ENCODE data around the gene RUVBL1. TPM values are rescaled to one million over a fixed set of nuclear protein-coding genes. Genes with fewer than 3 reads are reported as not detected.

The RUVBL1 gene
- total and polyA plus RNA-seq, 7 donors = 12.0 to 40.6 (median 17.1) TPM

DNA sequence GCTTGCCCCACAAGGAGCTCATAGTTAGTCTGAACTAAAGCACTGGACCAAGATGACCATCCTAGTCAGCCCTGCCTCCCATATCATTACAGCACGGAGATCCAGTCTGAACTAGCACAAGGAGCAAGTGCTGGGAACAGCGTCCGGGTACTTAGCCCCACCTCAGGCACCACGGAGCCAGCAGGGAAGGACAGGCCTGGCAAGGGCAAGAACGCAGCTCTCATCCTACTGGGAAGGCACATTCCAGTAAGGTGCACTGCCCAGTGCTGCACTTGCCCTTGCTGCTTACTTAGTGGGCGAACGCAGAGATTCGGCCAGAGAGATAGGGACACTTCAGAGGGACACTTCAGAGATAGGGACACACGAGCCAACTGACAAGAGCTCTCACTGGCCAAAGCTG is 43.8 kb downstream of the RUVBL1 start:
- intact Hi-C loops (cut with DNase I) = loop anchor here (5.0 kb wide), 3 partner anchors 42 to 527 kb away; partner anchors contain the start of gene RUVBL1
- H3K9me3 ChIP-seq = no peaks in the 10 kb centered on the region
- H3K27me3 ChIP-seq = peaks cover 0 to 4% (median 0%) of the 10 kb centered on the region in 3 donors
- TF ChIP-seq POLR2AphosphoS5 (IDR thresholded peaks at IDR 0.05) = no peak
- TF ChIP-seq POLR2A (IDR thresholded peaks at IDR 0.05) = no peak
- TF ChIP-seq, protein P1, sequence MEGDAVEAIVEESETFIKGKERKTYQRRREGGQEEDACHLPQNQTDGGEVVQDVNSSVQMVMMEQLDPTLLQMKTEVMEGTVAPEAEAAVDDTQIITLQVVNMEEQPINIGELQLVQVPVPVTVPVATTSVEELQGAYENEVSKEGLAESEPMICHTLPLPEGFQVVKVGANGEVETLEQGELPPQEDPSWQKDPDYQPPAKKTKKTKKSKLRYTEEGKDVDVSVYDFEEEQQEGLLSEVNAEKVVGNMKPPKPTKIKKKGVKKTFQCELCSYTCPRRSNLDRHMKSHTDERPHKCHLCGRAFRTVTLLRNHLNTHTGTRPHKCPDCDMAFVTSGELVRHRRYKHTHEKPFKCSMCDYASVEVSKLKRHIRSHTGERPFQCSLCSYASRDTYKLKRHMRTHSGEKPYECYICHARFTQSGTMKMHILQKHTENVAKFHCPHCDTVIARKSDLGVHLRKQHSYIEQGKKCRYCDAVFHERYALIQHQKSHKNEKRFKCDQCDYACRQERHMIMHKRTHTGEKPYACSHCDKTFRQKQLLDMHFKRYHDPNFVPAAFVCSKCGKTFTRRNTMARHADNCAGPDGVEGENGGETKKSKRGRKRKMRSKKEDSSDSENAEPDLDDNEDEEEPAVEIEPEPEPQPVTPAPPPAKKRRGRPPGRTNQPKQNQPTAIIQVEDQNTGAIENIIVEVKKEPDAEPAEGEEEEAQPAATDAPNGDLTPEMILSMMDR (IDR thresholded peaks at IDR 0.05) = no peak
- no peak for TF ChIP-seq EP300 (IDR thresholded peaks at IDR 0.05)
- H3K4me3 ChIP-seq = no peak overlapping the region
- peaks cover 0 to 24% (median 6%) of the 10 kb centered on the region in 4 donors for H3K36me3 ChIP-seq
- H3K4me1 ChIP-seq = peaks cover 0 to 51% (median 47%) of the 10 kb centered on the region in 4 donors
- 90 to 95% methylated on average over 9 of the region's 9 CpGs for WGBS, 2 donors
- DNase-seq = peak; percentile 36
- no peak overlapping the region for H3K27ac ChIP-seq

DNA sequence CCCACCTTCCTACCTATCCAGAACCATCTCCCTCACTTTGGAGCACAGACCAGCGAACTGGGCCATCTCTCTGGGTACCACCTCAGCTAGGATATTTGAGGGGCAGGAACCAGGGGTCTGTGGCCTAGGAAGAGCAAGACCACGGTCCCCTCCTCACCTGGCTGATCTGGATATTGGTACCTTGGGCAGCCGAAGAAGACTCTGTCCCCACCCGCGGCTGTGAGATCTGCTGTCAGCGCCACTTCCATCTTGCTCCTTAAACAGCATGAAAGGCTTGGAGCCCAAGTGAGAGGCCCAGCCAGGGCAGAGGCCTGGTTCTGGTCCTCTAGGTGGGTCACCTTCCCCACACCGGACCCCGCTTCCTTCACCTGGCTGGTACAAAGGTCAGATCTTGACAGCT is 44.7 kb downstream of the RUVBL1 start:
- Histone ChIP-seq H3K9me3 (no peaks in the 10 kb centered on the region), H3K27ac (no peak overlapping the region), H3K4me1 (peaks cover 0 to 43% (median 38%) of the 10 kb centered on the region in 4 donors), H3K36me3 (peaks cover 0 to 24% (median 6%) of the 10 kb centered on the region in 4 donors), H3K27me3 (peaks cover 0 to 4% (median 0%) of the 10 kb centered on the region in 3 donors), H3K4me3 (no peak overlapping the region)
- intact Hi-C loops (cut with DNase I) = loop anchor here (5.0 kb wide), 3 partner anchors 43 to 528 kb away; partner anchors contain the start of gene RUVBL1
- whole genome bisulfite sequencing, 2 donors = 96 to 97% methylated on average over 8 of the region's 8 CpGs
- no peak for DNase-seq
- TF ChIP-seq POLR2A (IDR thresholded peaks at IDR 0.05) = no peak
- no peak for TF ChIP-seq EP300 (IDR thresholded peaks at IDR 0.05)
- TF ChIP-seq POLR2AphosphoS5 (IDR thresholded peaks at IDR 0.05) = no peak
- TF ChIP-seq, protein P1 (IDR thresholded peaks at IDR 0.05) = no peak

DNA sequence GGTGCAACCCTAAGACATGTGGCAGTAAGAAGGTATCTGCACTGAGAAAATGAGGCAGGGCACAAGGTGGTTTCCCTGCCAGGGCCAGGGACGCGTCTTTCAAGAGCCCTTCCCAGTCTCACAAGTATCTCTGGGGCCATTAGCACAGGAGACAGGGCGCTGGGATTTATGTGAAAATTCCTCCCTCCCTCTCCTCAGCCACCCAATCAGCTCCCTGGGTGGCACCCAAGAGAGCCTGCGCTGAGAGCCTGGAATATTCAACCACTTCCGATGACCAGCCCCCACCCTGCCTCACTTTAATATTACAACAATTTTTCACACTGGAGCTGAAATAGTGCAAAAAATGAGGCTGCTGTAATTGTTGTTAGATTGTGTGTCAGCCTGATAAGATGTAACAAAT is 45.3 kb downstream of the RUVBL1 start:
- intact Hi-C loops (cut with DNase I) = loop anchor here (5.0 kb wide), 3 partner anchors 44 to 529 kb away; partner anchors contain the start of gene RUVBL1
- no peak overlapping the region for H3K4me3 ChIP-seq
- H3K27me3 ChIP-seq = peaks cover 0 to 4% (median 0%) of the 10 kb centered on the region in 3 donors
- peaks cover 0 to 24% (median 6%) of the 10 kb centered on the region in 4 donors for H3K36me3 ChIP-seq
- TF ChIP-seq, protein P1 (IDR thresholded peaks at IDR 0.05) = no peak
- TF ChIP-seq EP300 (IDR thresholded peaks at IDR 0.05) = no peak
- no peak for TF ChIP-seq POLR2A (IDR thresholded peaks at IDR 0.05)
- TF ChIP-seq POLR2AphosphoS5 (IDR thresholded peaks at IDR 0.05) = no peak
- no peak overlapping the region for H3K27ac ChIP-seq
- H3K9me3 ChIP-seq = no peaks in the 10 kb centered on the region
- H3K4me1 ChIP-seq = peaks cover 0 to 37% (median 33%) of the 10 kb centered on the region in 4 donors
- 93 to 96% methylated on average over 5 of the region's 5 CpGs for WGBS, 2 donors
- DNase-seq = no peak

DNA sequence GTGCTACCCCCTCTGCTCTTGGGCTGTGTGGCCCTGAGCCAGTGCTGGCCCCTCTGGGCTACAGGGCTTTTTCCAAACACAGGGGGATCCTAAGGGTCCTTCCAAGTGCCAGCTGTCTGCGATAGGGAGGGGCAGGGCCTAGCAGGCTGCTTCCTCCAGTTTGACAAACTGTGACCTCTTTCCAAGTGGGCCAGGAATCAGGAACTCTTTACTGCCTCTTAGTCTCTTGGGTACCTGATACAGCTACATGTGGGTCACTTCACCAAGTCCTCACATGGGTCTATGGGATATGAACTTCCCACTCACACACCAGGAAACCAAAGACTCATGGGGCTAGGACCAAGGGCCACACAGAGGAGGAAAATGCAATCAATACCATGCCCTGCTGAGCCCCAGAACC is 45.9 kb downstream of the RUVBL1 start:
- 53 to 91% methylated on average over 1 of the region's 1 CpG for WGBS, 2 donors
- peak overlapping the region in 1 of 4 donors; percentile 62 for H3K27ac ChIP-seq
- peaks cover 2 to 27% (median 9%) of the 10 kb centered on the region in 4 donors for H3K36me3 ChIP-seq
- TF ChIP-seq EP300 (IDR thresholded peaks at IDR 0.05) (no peak), POLR2A (IDR thresholded peaks at IDR 0.05) (no peak), POLR2AphosphoS5 (IDR thresholded peaks at IDR 0.05) (no peak)
- TF ChIP-seq, protein P1 (IDR thresholded peaks at IDR 0.05) = no peak
- intact Hi-C loops (cut with DNase I) = loop anchor here (5.0 kb wide), 3 partner anchors 45 to 530 kb away; partner anchors contain the start of gene RUVBL1
- no peaks in the 10 kb centered on the region for H3K9me3 ChIP-seq
- H3K4me3 ChIP-seq = no peak overlapping the region
- peaks cover 0 to 31% (median 27%) of the 10 kb centered on the region in 4 donors for H3K4me1 ChIP-seq
- peaks cover 0 to 4% (median 0%) of the 10 kb centered on the region in 3 donors for H3K27me3 ChIP-seq
- no peak for DNase-seq

Data from sigmoid colon (tissue), 7 donors.